AG09309 (cell line): ENCODE data around the gene RIN2.

Source experiments
- DNase-seq: peaks from one replicate; pipeline ENCODE4 v3.0.0-alpha.2; 2010; ENCODE audit warnings: low read depth
- H3K4me3 ChIP-seq: 2 replicates; pipeline ENCODE4 v1.5.1; 2011; ENCODE audit warnings: mild to moderate bottlenecking, low read depth, low read length, moderate library complexity; ENCODE audit not compliant: control insufficient read depth
- CTCF ChIP-seq: IDR thresholded peaks from 2 replicates; pipeline ENCODE4 v1.5.1; 2011; ENCODE audit warnings: mild to moderate bottlenecking, low read depth, low read length, inconsistent platforms; ENCODE audit not compliant: insufficient read depth, control insufficient read depth; ENCODE audit errors: missing control alignments

Gene RIN2

GRCh38 chr20:19785983-19786285 lies 27.9 kb downstream of the RIN2 start:
- no peak for TF ChIP-seq CTCF
- no peak overlapping the region for H3K4me3 ChIP-seq
- peak; percentile 18 for DNase-seq

GRCh38 chr20:19786311-19786710 lies 28.3 kb downstream of the RIN2 start:
- TF ChIP-seq CTCF, result no peak
- peak; percentile 94 for DNase-seq
- H3K4me3 ChIP-seq, result no peak overlapping the region

- no peak for TF ChIP-seq CTCF
- H3K4me3 ChIP-seq, result no peak overlapping the region
- DNase-seq, result no peak
Measured at GRCh38 chr20:19787366-19787765, 29.3 kb downstream of the RIN2 start.

GRCh38 chr20:19789009-19789408 lies 31.0 kb downstream of the RIN2 start:
- TF ChIP-seq CTCF, result no peak
- H3K4me3 ChIP-seq, result no peak overlapping the region
- no peak for DNase-seq

GRCh38 chr20:19789446-19789845 lies 31.4 kb downstream of the RIN2 start:
- no peak for TF ChIP-seq CTCF
- DNase-seq, result no peak
- no peak overlapping the region for H3K4me3 ChIP-seq

- no peak for TF ChIP-seq CTCF
- DNase-seq, result no peak
- no peak overlapping the region for H3K4me3 ChIP-seq
Measured at GRCh38 chr20:19791887-19792286, 33.8 kb downstream of the RIN2 start.

- no peak for DNase-seq
- no peak for TF ChIP-seq CTCF
- no peak overlapping the region for H3K4me3 ChIP-seq
Measured at GRCh38 chr20:19793716-19794115, 35.7 kb downstream of the RIN2 start.
